Activated naive CD4-positive, alpha-beta T cell treated with anti-CD3 and anti-CD28 coated beads for 36 hours (primary cell): ENCODE measurements around the gene FRMPD3. TPM values are rescaled to one million over a fixed set of nuclear protein-coding genes. Genes with fewer than 3 reads are reported as not detected.

Experiments
- CTCF ChIA-PET: fragments of 350-600 bp; sonication (Branson Sonifier 250); formaldehyde crosslinking; loops from one replicate; lab custom pipeline; 2021; ENCODE audit warnings: antibody characterized with exemption; lab: Charles Lee
- DNase-seq: peaks from one replicate; pipeline ENCODE4 v3.0.0-alpha.2; 2020
- H3K27ac Mint-ChIP-seq: one replicate; pipeline ENCODE4 v1.8.0; 2021; ENCODE audit warnings: mild to moderate bottlenecking, mixed read lengths
- H3K27me3 Mint-ChIP-seq: one replicate; pipeline ENCODE4 v1.8.0; 2021; ENCODE audit warnings: low read depth, mixed read lengths
- H3K36me3 Mint-ChIP-seq: one replicate; pipeline ENCODE4 v1.8.0; 2021; ENCODE audit warnings: low read depth, mixed read lengths
- H3K4me1 Mint-ChIP-seq: one replicate; pipeline ENCODE4 v1.8.0; 2021; ENCODE audit warnings: low read depth, mixed read lengths
- H3K4me3 Mint-ChIP-seq: one replicate; pipeline ENCODE4 v1.8.0; 2021; ENCODE audit warnings: mild to moderate bottlenecking, moderate library complexity, mixed read lengths
- H3K9me3 Mint-ChIP-seq: one replicate; pipeline ENCODE4 v1.8.0; 2021; ENCODE audit warnings: mixed read lengths
- intact Hi-C: fragments of 100-400 bp; cut with micrococcal nuclease; formaldehyde crosslinking; loops from one replicate; pipeline ENCODE4 v1.15.1; 2023
- total RNA-seq, 2 experiments: library from RNA; stranded (reverse); gene quantifications; one replicate each; pipeline ENCODE4 v1.2.3, GENCODE V29; 2021

The FRMPD3 gene
- not detected for total RNA-seq

GRCh38 chrX:107448998-107449835 lies at the start of gene FRMPD3:
TSS of gene FRMPD3 (plus strand) at chrX:107449652. CDS start at chrX:107526589, 76,937 bp downstream.
- no peaks in the 10 kb centered on the region for H3K9me3 Mint-ChIP-seq
- H3K27me3 Mint-ChIP-seq: peaks cover 35% of the 10 kb centered on the region
- intact Hi-C loops: no loop called here
- DNase-seq: no peak
- H3K27ac Mint-ChIP-seq: no peak within 1 kb of the TSS
- no peaks in the 10 kb centered on the region for H3K36me3 Mint-ChIP-seq
- peak within 1 kb of the TSS; percentile 52 for H3K4me3 Mint-ChIP-seq
- CTCF ChIA-PET: no interaction called here
- H3K4me1 Mint-ChIP-seq: peaks cover 18% of the 10 kb centered on the region

GRCh38 chrX:107420571-107420970 lies 28.9 kb upstream of the FRMPD3 start:
- intact Hi-C loops: no loop called here
- no peaks in the 10 kb centered on the region for H3K4me1 Mint-ChIP-seq
- DNase-seq: no peak
- H3K27ac Mint-ChIP-seq: no peak overlapping the region
- no peaks in the 10 kb centered on the region for H3K9me3 Mint-ChIP-seq
- CTCF ChIA-PET: no interaction called here
- H3K4me3 Mint-ChIP-seq: no peak overlapping the region
- H3K27me3 Mint-ChIP-seq: peaks cover 2% of the 10 kb centered on the region
- H3K36me3 Mint-ChIP-seq: no peaks in the 10 kb centered on the region

DNA sequence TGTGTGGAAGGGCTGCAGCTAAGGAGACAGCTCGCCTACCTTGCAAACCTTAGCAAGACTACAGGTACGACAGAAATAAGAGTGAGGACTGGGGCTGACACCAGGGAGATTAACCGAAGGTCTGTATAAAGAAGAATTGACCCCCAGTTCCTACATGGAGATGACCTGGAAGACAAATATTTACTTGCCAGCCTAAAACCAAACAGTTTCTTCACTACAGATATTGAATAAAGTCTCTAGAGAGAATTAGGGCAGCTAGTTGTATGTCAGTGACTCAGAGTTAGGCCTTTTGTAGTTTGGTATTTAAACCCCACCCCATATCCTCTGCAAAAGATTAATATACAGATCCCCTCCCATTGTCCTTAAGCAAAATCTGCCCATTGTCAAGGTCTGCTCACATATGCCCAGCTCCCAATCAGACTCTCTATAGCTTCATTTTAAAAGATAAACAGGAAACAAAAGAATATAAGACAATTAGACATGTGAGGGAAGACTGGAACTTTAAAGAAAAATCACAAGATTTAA lies 28.1 kb upstream of the FRMPD3 start:
- DNase-seq: no peak
- Mint-ChIP-seq H3K36me3 (no peaks in the 10 kb centered on the region), H3K27ac (no peak overlapping the region), H3K4me3 (no peak overlapping the region), H3K4me1 (no peaks in the 10 kb centered on the region), H3K27me3 (peaks cover 2% of the 10 kb centered on the region), H3K9me3 (no peaks in the 10 kb centered on the region)
- intact Hi-C loops: no loop called here
- CTCF ChIA-PET: no interaction called here

GRCh38 chrX:107429090-107429489 lies 20.4 kb upstream of the FRMPD3 start:
- CTCF ChIA-PET: interaction anchor here (0.6 kb wide), 1 partner anchor 24 kb away, joined by 3 read pairs; no protein-coding TSS in a partner anchor
- Mint-ChIP-seq H3K27ac (no peak overlapping the region), H3K4me3 (no peak overlapping the region), H3K4me1 (no peaks in the 10 kb centered on the region), H3K9me3 (no peaks in the 10 kb centered on the region), H3K36me3 (no peaks in the 10 kb centered on the region), H3K27me3 (no peaks in the 10 kb centered on the region)
- peak; percentile 46 for DNase-seq
- intact Hi-C loops: loop anchor here (1.0 to 5.0 kb wide), 3 partner anchors 402 to 530 kb away; no protein-coding TSS in a partner anchor

DNA sequence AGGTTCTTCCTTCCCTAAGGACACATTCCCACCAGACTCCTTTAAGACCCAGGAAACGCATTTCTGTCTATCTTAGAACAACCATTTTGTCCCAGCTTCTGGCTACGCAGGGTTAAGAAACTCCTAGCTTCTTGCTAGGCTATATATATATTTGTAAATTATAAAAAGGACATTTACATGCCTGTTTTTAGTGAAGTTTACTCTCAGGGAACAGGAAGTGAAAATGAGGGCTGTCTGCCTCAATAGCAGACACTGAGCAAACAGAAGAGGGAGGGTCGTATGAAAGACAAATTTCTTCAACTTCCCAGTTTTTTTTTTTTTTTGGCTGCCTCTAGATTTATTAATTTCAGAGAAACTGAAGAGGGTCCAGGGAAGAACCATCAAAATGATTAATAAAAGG lies 9.3 kb upstream of the FRMPD3 start:
- Mint-ChIP-seq H3K36me3 (no peaks in the 10 kb centered on the region), H3K27me3 (peaks cover 9% of the 10 kb centered on the region), H3K4me1 (no peaks in the 10 kb centered on the region), H3K4me3 (no peak overlapping the region), H3K9me3 (no peaks in the 10 kb centered on the region), H3K27ac (no peak overlapping the region)
- intact Hi-C loops: no loop called here
- DNase-seq: no peak
- CTCF ChIA-PET: no interaction called here

GRCh38 chrX:107440692-107441091 lies 8.8 kb upstream of the FRMPD3 start:
- CTCF ChIA-PET: no interaction called here
- Mint-ChIP-seq H3K27ac (no peak overlapping the region), H3K27me3 (peaks cover 9% of the 10 kb centered on the region), H3K36me3 (no peaks in the 10 kb centered on the region), H3K4me3 (no peak overlapping the region), H3K4me1 (no peaks in the 10 kb centered on the region), H3K9me3 (no peaks in the 10 kb centered on the region)
- DNase-seq: no peak
- intact Hi-C loops: no loop called here

DNA sequence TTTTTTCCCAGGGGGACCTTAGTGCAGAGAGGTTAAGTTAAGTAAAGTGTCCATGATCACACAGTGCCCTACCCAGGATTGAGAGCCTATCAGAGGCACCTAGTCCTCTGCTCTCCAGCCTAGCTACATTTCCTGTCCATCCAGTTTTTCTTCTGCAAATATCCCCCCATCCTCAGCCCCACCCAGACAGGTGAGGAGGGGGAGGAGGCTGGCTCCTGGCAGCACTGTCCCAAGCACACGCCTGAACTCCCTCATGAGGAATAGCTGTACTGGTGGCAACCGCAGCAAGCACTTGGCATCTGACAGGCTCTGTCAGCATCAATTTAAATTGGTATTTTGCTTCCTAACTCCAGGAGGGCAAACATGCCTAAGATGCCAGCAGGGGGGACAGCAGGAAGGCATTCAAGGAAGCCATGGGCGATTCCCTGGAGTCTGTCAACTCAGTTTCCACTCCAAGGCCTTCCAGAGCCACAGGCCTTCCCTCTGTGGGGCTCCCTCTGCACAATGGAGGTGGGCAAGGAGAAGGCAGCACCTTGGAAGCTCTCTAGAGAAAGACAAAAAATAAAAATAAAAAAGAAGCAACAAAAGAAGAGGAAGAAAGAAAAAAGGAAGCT lies 6.4 kb upstream of the FRMPD3 start:
- Mint-ChIP-seq H3K4me3 (no peak overlapping the region), H3K27ac (no peak overlapping the region), H3K9me3 (no peaks in the 10 kb centered on the region), H3K4me1 (no peaks in the 10 kb centered on the region), H3K36me3 (no peaks in the 10 kb centered on the region), H3K27me3 (peaks cover 10% of the 10 kb centered on the region)
- CTCF ChIA-PET: interaction anchor here (0.6 kb wide), 1 partner anchor 595 kb away, joined by 3 read pairs; no protein-coding TSS in a partner anchor
- DNase-seq: no peak
- intact Hi-C loops: no loop called here

GRCh38 chrX:107445146-107445545 lies 4.3 kb upstream of the FRMPD3 start:
- H3K4me1 Mint-ChIP-seq: peaks cover 5% of the 10 kb centered on the region
- CTCF ChIA-PET: interaction anchor here (0.7 kb wide), 1 partner anchor 464 kb away, joined by 3 read pairs; no protein-coding TSS in a partner anchor
- intact Hi-C loops: no loop called here
- H3K36me3 Mint-ChIP-seq: no peaks in the 10 kb centered on the region
- no peak overlapping the region for H3K27ac Mint-ChIP-seq
- no peak overlapping the region for H3K4me3 Mint-ChIP-seq
- no peaks in the 10 kb centered on the region for H3K9me3 Mint-ChIP-seq
- no peak for DNase-seq
- H3K27me3 Mint-ChIP-seq: peaks cover 18% of the 10 kb centered on the region

DNA sequence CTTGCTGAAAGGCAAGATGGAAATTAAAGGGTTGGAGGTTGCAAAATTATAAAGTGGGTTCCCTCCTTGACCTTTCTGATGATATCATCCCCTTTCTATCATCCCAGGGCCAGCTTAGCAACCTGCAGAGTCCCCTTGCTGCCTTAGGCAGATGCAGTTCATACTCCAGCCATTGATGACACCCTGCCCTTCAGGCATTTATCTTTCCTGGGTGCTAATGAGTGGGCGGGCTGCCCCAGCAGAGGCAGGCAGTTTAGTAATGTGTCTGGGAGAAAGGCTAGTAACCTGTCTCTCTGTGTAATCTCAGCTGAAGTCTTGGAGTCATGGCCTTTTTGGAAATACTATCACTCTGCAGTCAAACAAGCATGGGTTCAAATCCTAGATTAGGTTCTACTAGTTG lies 3.8 kb upstream of the FRMPD3 start:
- H3K9me3 Mint-ChIP-seq: no peaks in the 10 kb centered on the region

DNA sequence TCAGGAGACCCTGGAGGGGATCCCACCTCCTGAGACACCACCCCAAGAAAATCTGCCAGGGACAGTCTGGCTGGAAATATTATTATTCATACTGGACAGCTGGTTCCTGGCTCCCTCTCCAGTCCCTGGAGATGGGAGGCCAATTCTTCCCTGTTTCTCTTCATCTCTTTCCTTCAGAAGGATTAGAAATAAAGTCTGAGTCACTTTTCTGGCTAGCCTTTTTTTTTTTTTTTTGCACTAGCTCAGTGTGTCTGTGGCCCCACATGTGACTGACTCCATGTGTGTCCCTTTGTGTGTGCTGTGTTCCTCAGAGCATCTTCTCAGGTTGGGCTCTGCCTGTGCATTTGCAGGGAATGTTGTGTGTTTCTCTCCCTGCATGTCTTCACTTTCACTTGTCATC lies 1.8 kb upstream of the FRMPD3 start:
- CTCF ChIA-PET: no interaction called here
- Mint-ChIP-seq H3K9me3 (no peaks in the 10 kb centered on the region), H3K27me3 (peaks cover 35% of the 10 kb centered on the region), H3K4me3 (no peak overlapping the region), H3K4me1 (peaks cover 18% of the 10 kb centered on the region), H3K36me3 (no peaks in the 10 kb centered on the region), H3K27ac (no peak overlapping the region)
- DNase-seq: no peak
- intact Hi-C loops: no loop called here

More for the DNA sequence above, 3.8 kb upstream of the FRMPD3 start:
- Mint-ChIP-seq H3K4me1 (peaks cover 8% of the 10 kb centered on the region), H3K36me3 (no peaks in the 10 kb centered on the region), H3K27ac (no peak overlapping the region), H3K4me3 (no peak overlapping the region), H3K27me3 (peaks cover 23% of the 10 kb centered on the region)
- DNase-seq: no peak
- CTCF ChIA-PET: no interaction called here
- intact Hi-C loops: no loop called here

GRCh38 chrX:107448625-107448997 lies 841 bp upstream of the FRMPD3 start:
- intact Hi-C loops: no loop called here
- Mint-ChIP-seq H3K9me3 (no peaks in the 10 kb centered on the region), H3K4me3 (peak overlapping the region; percentile 52), H3K27me3 (peaks cover 35% of the 10 kb centered on the region), H3K36me3 (no peaks in the 10 kb centered on the region), H3K4me1 (peaks cover 18% of the 10 kb centered on the region), H3K27ac (no peak overlapping the region)
- CTCF ChIA-PET: no interaction called here
- no peak for DNase-seq

GRCh38 chrX:107450823-107451509 lies 1.5 kb downstream of the FRMPD3 start:
- no peaks in the 10 kb centered on the region for H3K9me3 Mint-ChIP-seq
- DNase-seq: peak; percentile 62
- no peaks in the 10 kb centered on the region for H3K36me3 Mint-ChIP-seq
- intact Hi-C loops: loop anchor here (2.0 to 10.0 kb wide), 5 partner anchors 16 to 966 kb away; partner anchors contain the start of gene RADX
- peak overlapping the region; percentile 15 for H3K4me3 Mint-ChIP-seq
- peaks cover 33% of the 10 kb centered on the region for H3K27me3 Mint-ChIP-seq
- no peak overlapping the region for H3K27ac Mint-ChIP-seq
- H3K4me1 Mint-ChIP-seq: peaks cover 18% of the 10 kb centered on the region
- CTCF ChIA-PET: interaction anchor here (0.6 to 1.4 kb wide), 4 partner anchors 10 to 178 kb away, joined by 3 read pairs; no protein-coding TSS in a partner anchor
